Measurements from ENCODE around the gene PCSK7.

DNA sequence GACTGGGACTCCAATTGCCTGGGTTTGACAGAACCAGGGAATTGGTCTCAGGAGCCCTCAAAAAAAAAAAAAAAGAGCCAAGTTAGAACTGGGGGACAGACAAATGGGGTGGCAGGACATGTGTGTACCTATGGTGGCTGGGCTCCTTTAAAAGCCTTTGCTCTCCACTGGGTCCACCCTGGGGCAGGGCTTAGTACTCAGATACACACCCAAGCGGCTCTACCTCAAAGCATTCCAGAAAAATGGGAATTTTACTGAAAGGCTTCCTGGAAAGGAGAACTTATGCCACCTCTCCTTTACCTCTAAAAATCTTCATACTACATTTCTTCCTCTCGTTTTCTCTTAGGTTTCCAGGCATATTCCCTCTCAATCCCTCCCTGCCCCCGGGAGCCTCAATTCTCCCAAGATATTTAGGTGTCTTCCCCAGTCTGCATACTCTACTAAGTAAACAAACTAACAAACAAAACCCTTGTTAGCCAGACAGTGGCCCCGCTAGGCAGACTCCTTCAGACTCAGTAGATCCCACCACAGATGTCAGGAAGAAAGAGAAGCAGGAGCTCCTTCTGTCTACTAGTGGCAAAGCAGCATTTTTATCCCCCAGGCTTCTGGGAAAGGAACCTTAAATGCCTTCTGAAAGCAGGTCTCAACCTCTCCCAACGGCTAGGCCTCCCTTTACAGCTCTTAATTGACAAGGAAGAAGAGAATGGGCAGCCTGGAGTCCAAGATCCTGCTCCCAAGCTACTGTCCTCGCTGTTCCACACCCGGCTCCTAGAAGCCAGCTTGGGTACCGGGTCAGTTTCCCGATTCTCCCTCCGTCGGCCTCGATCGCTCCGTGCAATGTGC is 653 bp downstream of the PCSK7 start:
- no peak for TF ChIP-seq CTCF (conservative IDR thresholded peaks at IDR 0.05; ENCODE audit: low read depth, low read length)
- no peak for TF ChIP-seq POLR2A (IDR thresholded peaks at IDR 0.05; ENCODE audit: low read depth, low read length)
- no peak for TF ChIP-seq NFE2L2 (IDR thresholded peaks at IDR 0.05; ENCODE audit: low read depth, low read length)
- TF ChIP-seq RAD21 (IDR thresholded peaks at IDR 0.05; ENCODE audit: low read length) = no peak
- TF ChIP-seq MXI1 (IDR thresholded peaks at IDR 0.05; ENCODE audit: borderline replicate concordance, low read depth, low read length) = no peak
